Activated T-cell treated with anti-CD3 and anti-CD28 coated beads for 24 hours (primary cell): Measurements from ENCODE around the gene LGALS3BP.

ENCODE experiments used
- DNase-seq: peaks from one replicate; pipeline ENCODE4 v3.0.0-alpha.2; 2020; ENCODE audit warnings: low read depth

The LGALS3BP gene

DNA sequence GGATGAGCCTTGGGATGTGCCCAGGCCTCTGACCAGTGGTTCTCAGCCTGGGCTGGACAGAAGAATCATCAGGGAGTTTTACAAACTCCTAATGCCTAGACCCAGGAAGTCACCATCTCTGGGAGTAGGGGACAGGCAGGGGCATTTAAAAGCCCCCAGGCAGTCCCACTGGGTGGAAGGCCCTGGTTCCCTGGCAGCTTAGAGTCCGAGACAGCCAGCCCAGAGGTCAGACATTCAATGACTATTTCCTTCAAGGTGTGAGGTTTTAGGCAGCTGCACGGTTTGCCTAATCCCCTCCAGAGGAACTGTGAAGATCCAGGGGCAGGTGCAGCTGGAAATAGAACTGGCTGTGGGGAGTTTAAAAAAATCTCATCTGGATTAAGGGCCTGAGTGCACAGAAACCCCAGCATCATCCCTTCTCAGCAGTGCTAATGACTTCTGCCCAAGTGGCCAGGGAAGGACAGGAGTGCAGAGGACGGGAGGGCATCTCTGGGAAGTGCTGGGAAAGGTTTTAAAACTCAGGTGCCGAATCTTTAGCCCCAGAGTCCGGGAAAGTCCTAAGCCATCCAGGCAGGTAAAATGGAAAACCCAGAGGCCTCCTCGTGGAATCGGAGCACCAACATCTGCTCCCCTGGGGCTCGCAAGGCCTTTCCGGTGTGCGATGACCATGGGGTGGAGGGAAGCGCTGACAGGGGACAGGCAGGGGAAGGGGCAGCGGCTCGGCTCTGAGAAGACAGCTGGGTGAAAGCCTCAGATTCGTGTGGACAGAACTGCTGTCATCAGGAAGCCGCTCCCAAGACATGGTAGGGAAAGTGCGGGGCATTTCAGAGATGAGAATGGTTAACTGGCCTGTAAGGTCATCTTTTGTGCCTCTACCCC is 1.5 kb upstream of the LGALS3BP start:
- DNase-seq: no peak

DNA sequence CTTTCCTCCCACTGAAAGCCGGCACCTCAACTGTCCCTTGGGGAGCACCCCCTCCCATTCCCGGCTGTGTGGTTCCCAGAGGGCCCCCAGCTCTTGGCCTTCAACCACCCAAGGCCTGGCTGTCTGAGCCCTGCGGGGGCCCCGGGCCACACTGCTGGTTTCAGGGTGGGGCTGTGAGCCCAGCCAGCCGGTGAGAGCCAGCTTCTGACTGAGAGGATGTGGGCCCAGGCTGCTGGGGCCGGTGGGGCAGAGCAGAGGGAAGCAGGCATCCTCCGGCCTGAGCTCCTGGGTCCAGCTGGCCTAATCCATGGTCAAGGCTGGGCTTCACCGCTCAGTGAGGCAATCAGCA is 875 bp upstream of the LGALS3BP start:
- no peak for DNase-seq

- DNase-seq: no peak
Observed at GRCh38 chr17:78977997-78978973, 1.4 kb downstream of the LGALS3BP start.

GRCh38 chr17:78977681-78977943 is 2.1 kb downstream of the LGALS3BP start:
- no peak for DNase-seq

DNA sequence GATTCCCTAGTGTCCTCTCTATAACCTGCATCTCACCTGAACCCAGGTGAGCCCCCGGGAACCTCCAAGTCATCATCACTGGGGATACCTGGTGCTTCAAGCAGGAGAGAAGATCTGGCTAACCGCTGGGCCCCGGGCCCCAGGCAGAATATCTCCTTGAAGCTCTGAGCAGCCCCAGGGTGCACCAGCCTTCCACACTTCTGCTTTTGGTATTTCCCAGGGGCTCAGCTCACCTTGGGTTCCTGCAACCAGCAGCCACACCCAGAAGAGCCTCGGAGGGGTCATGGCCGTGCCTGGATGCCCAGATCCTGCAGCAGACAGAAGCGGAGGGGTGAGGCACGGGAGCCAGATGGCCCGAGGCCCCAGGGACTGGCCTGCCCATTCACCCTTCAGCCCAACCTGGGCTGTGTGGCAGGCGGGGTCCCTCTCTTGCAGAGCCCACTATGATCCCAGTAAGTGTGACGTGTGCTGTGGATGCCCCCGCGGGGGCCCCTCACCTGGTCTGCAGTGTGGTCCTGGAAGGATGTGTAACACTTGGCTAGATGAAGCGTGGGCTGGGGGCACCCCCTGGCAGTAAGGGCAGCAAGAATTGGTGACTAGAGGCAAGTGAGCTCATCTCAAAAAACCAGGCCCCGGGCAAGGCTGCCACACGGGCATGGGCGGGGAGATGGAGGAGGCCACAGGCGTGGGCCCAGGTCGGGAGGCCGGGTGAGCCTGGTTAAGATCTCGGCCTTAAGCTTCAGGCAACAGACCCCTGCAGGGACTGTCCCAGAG is 2.6 kb downstream of the LGALS3BP start:
- DNase-seq: no peak

GRCh38 chr17:78974635-78975591 is 4.8 kb downstream of the LGALS3BP start:
- no peak for DNase-seq

DNA sequence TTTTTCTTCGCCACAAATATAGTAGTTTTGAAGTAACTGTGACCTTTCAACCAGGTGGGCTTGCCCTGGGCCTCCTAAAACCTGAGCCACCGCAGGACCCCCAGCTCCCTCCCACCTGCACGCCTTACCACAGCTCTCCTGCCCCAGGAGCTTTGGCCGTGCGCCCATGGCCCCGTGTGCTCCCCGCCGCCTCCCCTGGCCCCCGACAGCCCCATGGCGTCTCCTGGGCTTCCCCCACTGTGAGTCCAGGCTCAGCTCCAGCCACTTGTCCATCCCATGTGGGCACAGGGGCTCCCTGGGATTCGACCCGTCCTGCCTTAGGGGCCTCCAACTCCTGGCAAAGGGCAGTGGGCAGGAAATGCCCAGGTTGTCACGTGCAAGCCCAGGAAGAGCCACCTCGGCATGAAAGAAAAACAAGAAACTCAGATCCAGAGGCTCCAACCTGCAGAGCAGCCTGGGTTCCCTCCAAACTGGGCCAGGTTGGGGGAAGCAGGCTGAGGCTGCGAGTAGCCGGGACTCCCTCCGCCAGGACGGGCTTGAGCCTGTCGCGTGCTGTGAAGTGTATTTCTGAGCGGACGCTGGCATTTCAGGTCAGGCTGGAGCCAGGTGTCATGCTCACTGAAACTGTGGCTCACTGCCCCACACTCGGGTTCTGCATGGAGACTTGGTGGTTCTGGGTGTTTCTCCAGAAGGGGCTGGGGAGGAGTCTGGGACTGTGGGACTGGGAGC is 5.8 kb downstream of the LGALS3BP start:
- DNase-seq: no peak

DNA sequence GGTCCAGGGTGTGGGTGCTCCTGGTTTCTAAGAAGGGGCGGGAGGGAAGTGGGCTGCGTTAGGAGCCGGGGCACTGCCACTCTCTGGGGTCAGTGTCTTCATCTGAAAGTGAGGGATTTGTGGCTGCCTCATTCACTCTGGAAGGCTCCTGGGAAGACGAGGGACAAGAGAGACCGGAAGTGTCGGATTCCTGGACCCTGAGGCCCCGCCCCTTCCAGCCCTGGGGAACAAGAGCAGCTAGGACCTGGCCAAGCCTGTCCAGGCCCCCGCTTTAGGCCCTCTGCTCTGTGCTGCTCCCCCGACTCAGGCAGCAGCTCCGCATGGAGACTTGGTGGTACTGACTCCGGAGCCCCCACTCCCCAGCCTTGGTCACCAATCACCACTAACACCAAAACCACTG is 6.5 kb downstream of the LGALS3BP start:
- no peak for DNase-seq

GRCh38 chr17:78972507-78973105 is 7.1 kb downstream of the LGALS3BP start:
- no peak for DNase-seq

- DNase-seq: no peak
Observed at GRCh38 chr17:78971756-78972506, 7.8 kb downstream of the LGALS3BP start.

- DNase-seq: peak; percentile 66
Observed at GRCh38 chr17:78970834-78971755, 8.6 kb downstream of the LGALS3BP start.

GRCh38 chr17:78969865-78970264 is 9.9 kb downstream of the LGALS3BP start:
- DNase-seq: no peak

GRCh38 chr17:78967782-78968362 is 11.9 kb downstream of the LGALS3BP start:
- no peak for DNase-seq

- no peak for DNase-seq
Observed at GRCh38 chr17:78966910-78967600, 12.7 kb downstream of the LGALS3BP start.

GRCh38 chr17:78966123-78966813 is 13.5 kb downstream of the LGALS3BP start:
- no peak for DNase-seq

- DNase-seq: no peak
Observed at GRCh38 chr17:78965491-78965924, 14.2 kb downstream of the LGALS3BP start.

DNA sequence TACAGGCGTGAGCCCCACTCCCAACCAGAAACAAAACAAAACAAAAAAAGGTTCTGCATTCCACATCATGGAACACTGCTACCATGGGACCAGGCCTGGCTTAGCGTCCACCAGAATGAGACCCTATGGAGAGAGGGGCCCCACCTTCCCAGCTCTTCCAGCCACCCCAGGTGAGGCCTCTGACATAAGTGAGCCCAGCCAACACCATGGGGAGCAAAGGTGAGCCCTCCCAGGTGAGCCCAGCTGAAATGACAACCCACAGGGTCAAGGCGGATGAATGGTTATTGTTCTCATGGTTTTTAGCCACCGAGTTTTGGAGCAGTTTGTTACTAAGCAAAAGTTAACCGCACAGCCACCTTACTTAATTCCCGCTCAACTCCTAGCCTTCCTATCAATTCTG is 16.3 kb downstream of the LGALS3BP start:
- no peak for DNase-seq
